A549 (cell line): ENCODE data around the gene PPA2.

Experiments used
- HOXA7 ChIP-seq: fragments of 250-450 bp; sonication (Bioruptor Pico); IDR thresholded peaks from 2 replicates; pipeline ENCODE4 v1.5.0; 2020; ENCODE audit warnings: mild to moderate bottlenecking, moderate library complexity
- HOXB13 ChIP-seq: fragments of 250-450 bp; sonication (Bioruptor Pico); IDR thresholded peaks from 2 replicates; pipeline ENCODE4 v1.5.0; 2020; ENCODE audit warnings: low read depth, mild to moderate bottlenecking, moderate library complexity
- POLR2A ChIP-seq: IDR thresholded peaks from 2 replicates; pipeline ENCODE4 v1.6.1; 2012; ENCODE audit warnings: mild to moderate bottlenecking, low read length
- RAD21 ChIP-seq, 2 experiments: fragments of >200 bp in 1 of 2; sonication (Bioruptor Twin) in 1 of 2; formaldehyde crosslinking in 1 of 2; IDR thresholded peaks in 1 of 2; conservative IDR thresholded peaks in 1 of 2; 2 replicates in 1 of 2; 3 replicates in 1 of 2; pipeline ENCODE4 v1.6.1; 2012 to 2018; ENCODE audit warnings: inconsistent platforms in 1 of 2
- TF ChIP-seq, protein P1 (sequence below): fragments of 250-450 bp; sonication (Bioruptor Pico); IDR thresholded peaks from 2 replicates; pipeline ENCODE4 v1.5.0; 2020; ENCODE audit warnings: low read depth, mild to moderate bottlenecking, moderate library complexity

GRCh38 chr4:105369988-105370387, 103.9 kb downstream of the PPA2 start:
- no peak for TF ChIP-seq HOXB13
- TF ChIP-seq HOXA7 (CRISPR knock-in tag): no peak
- TF ChIP-seq, protein P1, sequence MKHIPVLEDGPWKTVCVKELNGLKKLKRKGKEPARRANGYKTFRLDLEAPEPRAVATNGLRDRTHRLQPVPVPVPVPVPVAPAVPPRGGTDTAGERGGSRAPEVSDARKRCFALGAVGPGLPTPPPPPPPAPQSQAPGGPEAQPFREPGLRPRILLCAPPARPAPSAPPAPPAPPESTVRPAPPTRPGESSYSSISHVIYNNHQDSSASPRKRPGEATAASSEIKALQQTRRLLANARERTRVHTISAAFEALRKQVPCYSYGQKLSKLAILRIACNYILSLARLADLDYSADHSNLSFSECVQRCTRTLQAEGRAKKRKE (CRISPR knock-in tag): no peak
- TF ChIP-seq POLR2A: no peak
- TF ChIP-seq RAD21 (conservative IDR thresholded peaks at IDR 0.05 in 1 of 2, IDR thresholded peaks at IDR 0.05 in 1 of 2): no peak
